ENCODE results near the gene ITGAD. TPM values are rescaled to one million over a fixed set of nuclear protein-coding genes. Genes with fewer than 3 reads are reported as not detected.

Gene ITGAD
- total and polyA plus RNA-seq, 2 donors (not counting 3 experiments of a cell fraction or from before 2014, with no cell fraction given) = not detected

GRCh38 chr16:31428279-31428597 lies 35.1 kb downstream of the ITGAD start, which contains the start of gene COX6A2:
COX6A2 (minus strand) TSS chr16:31428360; CDS start chr16:31428325, 35 bp downstream.
- intact Hi-C loops (cut with micrococcal nuclease) = no loop called here
- Histone ChIP-seq H3K36me3 (ENCODE audit: control insufficient read depth in 2 of 2, extremely low read depth in 1 of 2, insufficient read depth in 2 of 2, low read length in 2 of 2) (no peaks in the 10 kb centered on the region), H3K4me3 (replicated peaks in 1 of 3; ENCODE audit: insufficient read depth in 1 of 3, low read depth in 1 of 3, low read length in 3 of 3) (no peak within 1 kb of the TSS), H3K27me3 (ENCODE audit: control insufficient read depth in 2 of 2, insufficient read depth in 2 of 2, low read length in 2 of 2) (peaks cover 4 to 6% of the 10 kb centered on the region in 2 experiments), H3K9me3 (replicated peaks; ENCODE audit: control insufficient read depth, insufficient read depth, low read length) (no peaks in the 10 kb centered on the region), H4K20me1 (replicated peaks; ENCODE audit: control insufficient read depth, extremely low read depth, insufficient read depth, low read length) (no peaks in the 10 kb centered on the region), H2AFZ (ENCODE audit: low read depth, low read length) (no peak within 1 kb of the TSS), H3K4me1 (ENCODE audit: control insufficient read depth, extremely low read depth, insufficient read depth, low read length) (no peaks in the 10 kb centered on the region), H3K4me2 (ENCODE audit: insufficient read depth, low read length) (no peak within 1 kb of the TSS), H3K27ac (ENCODE audit: insufficient read depth, low read depth, low read length) (no peak within 1 kb of the TSS), H3K9me1 (replicated peaks; ENCODE audit: control insufficient read depth, extremely low read depth, insufficient read depth, low read length) (no peaks in the 10 kb centered on the region), H3K9ac (replicated peaks; ENCODE audit: extremely low read depth, insufficient read depth, low read length) (no peak within 1 kb of the TSS), H3K79me2 (ENCODE audit: control insufficient read depth, insufficient read depth, low read length) (no peaks in the 10 kb centered on the region)
- CTCF ChIA-PET = interaction anchor here (1.5 kb wide), 1 partner anchor 33 kb away, joined by 4 read pairs; no protein-coding TSS in a partner anchor
- no peak for DNase-seq (ENCODE audit: low read depth, low spot score)
- TF ChIP-seq GATA2 (IDR thresholded peaks at IDR 0.05; ENCODE audit: insufficient read depth, insufficient read length, low read depth, low read length) (no peak), CTCF (IDR thresholded peaks at IDR 0.05; ENCODE audit: extremely low read depth in 1 of 2, insufficient read depth in 1 of 2, low read depth in 1 of 2, low read length in 2 of 2) (no peak), MYC (IDR thresholded peaks at IDR 0.05; ENCODE audit: low read depth, low read length) (no peak), MAX (IDR thresholded peaks at IDR 0.05; ENCODE audit: insufficient read depth, insufficient read length) (no peak), POLR2A (IDR thresholded peaks at IDR 0.05; ENCODE audit: low read depth, low read length) (no peak), FOS (IDR thresholded peaks at IDR 0.05; ENCODE audit: borderline replicate concordance, insufficient read depth, low read length) (no peak), JUN (IDR thresholded peaks at IDR 0.05; ENCODE audit: borderline replicate concordance, insufficient read depth, insufficient read length, low read depth) (no peak), POLR2AphosphoS5 (IDR thresholded peaks at IDR 0.05; ENCODE audit: insufficient read depth, low read depth, low read length) (no peak), EZH2 (IDR thresholded peaks at IDR 0.05; ENCODE audit: borderline replicate concordance, low read depth, low read length, severe bottlenecking) (no peak)
- dilution Hi-C loops (cut with MboI; ENCODE audit: extremely low pct_ligation_motif_present, low sequenced_read_pairs) = no loop called here
- FAIRE-seq = no peak
- POLR2A ChIA-PET = interaction anchor here (0.6 kb wide), 1 partner anchor 248 kb away, joined by 3 read pairs; no protein-coding TSS in a partner anchor
- no TSS peak for BruUV-seq (replicated peaks)

Measured in endothelial cell of umbilical vein (primary cell).